B cell (primary cell): ENCODE results near the gene TPRN. TPM values are rescaled to one million over a fixed set of nuclear protein-coding genes. Genes with fewer than 3 reads are reported as not detected.

Experiments used
- ATAC-seq: fragments of 200-7000 bp; cut with Tn5 transposase; one replicate; pipeline ENCODE4 v1.10.0; 2021; ENCODE audit warnings: low read depth, mild to moderate bottlenecking, moderate number of reproducible peaks, moderate library complexity
- CTCF ChIA-PET: fragments of 350-600 bp; sonication (Branson Sonifier 250); formaldehyde crosslinking; loops from one replicate; lab custom pipeline; 2021; ENCODE audit warnings: antibody characterized with exemption, inconsistent platforms; lab: Charles Lee
- POLR2A ChIA-PET: fragments of 350-600 bp; sonication (Branson Sonifier 250); formaldehyde crosslinking; loops from one replicate; lab custom pipeline; 2021; ENCODE audit warnings: antibody characterized with exemption; lab: Charles Lee
- DNase-seq: peaks from one replicate; pipeline ENCODE4 v3.0.0; 2013
- H2AFZ ChIP-seq: 2 replicates; pipeline ENCODE4 v1.6.1; 2012; ENCODE audit warnings: mild to moderate bottlenecking, low read depth, low read length; ENCODE audit not compliant: insufficient read depth, poor library complexity, severe bottlenecking
- H3K27ac ChIP-seq, 2 donors: 1 replicate in 1 of 2; 2 replicates in 1 of 2; pipeline ENCODE4 v1.5.1; 2012 to 2013; ENCODE audit warnings: low read length in 2 of 2, mild to moderate bottlenecking in 2 of 2, moderate library complexity in 1 of 2
- H3K27me3 ChIP-seq, 4 experiments: fragments of 200-600 bp in 1 of 4; sonication (generic) in 1 of 4; replicated peaks in 1 of 4; 1 replicate in 2 of 4; 2 replicates in 2 of 4; pipeline versions ENCODE4 v1.6.1 to v1.7.0; 2013 to 2016; ENCODE audit warnings: low read length in 3 of 4, mild to moderate bottlenecking in 2 of 4, mixed read lengths in 1 of 4, moderate library complexity in 1 of 4; ENCODE audit not compliant: insufficient read depth in 4 of 4, control insufficient read depth in 3 of 4; ENCODE audit errors: control extremely low read depth in 1 of 4
- H3K36me3 ChIP-seq, 2 experiments: replicated peaks in 1 of 2; 1 replicate in 1 of 2; 2 replicates in 1 of 2; pipeline versions ENCODE4 v1.6.1 to v1.7.1; 2013; ENCODE audit warnings: low read length in 1 of 2; ENCODE audit not compliant: insufficient read depth in 2 of 2, control insufficient read depth in 1 of 2; ENCODE audit errors: control extremely low read depth in 1 of 2, extremely low read depth in 1 of 2
- H3K4me1 ChIP-seq, 2 donors: fragments of 200-600 bp in 1 of 2; sonication (generic) in 1 of 2; 1 replicate in 1 of 2; 2 replicates in 1 of 2; pipeline versions ENCODE4 v1.5.1 to v1.6.1; 2013 to 2017; ENCODE audit warnings: low read length in 2 of 2; ENCODE audit not compliant: control insufficient read depth in 2 of 2, insufficient read depth in 2 of 2
- H3K4me2 ChIP-seq: replicated peaks from 2 replicates; pipeline ENCODE3; 2012; ENCODE audit warnings: mild to moderate bottlenecking, low read depth, low read length; ENCODE audit not compliant: poor library complexity, severe bottlenecking
- H3K4me3 ChIP-seq, 5 experiments: fragments of 200-600 bp in 1 of 5; sonication (generic) in 1 of 5; 1 replicate in 3 of 5; 2 replicates in 2 of 5; pipeline versions ENCODE4 v1.5.1 to v1.7.0; 2011 to 2016; ENCODE audit warnings: low read length in 4 of 5, mild to moderate bottlenecking in 4 of 5, low read depth in 2 of 5, control low read depth in 1 of 5, moderate library complexity in 1 of 5; ENCODE audit not compliant: insufficient read depth in 1 of 5; ENCODE audit errors: control extremely low read depth in 1 of 5, extremely low read depth in 1 of 5
- H3K79me2 ChIP-seq: fragments of 200-600 bp; sonication (generic); one replicate; pipeline ENCODE4 v1.6.0; 2016; ENCODE audit warnings: low read length; ENCODE audit not compliant: control insufficient read depth, insufficient read depth
- H3K9ac ChIP-seq: fragments of 200-600 bp; sonication (generic); 2 replicates; pipeline ENCODE4 v1.6.1; 2017; ENCODE audit warnings: mild to moderate bottlenecking, low read length, moderate library complexity
- H3K9me3 ChIP-seq, 3 donors: one replicate each; pipeline versions ENCODE4 v1.6.1 to v1.7.1; 2013; ENCODE audit warnings: low read length in 2 of 3; ENCODE audit not compliant: control insufficient read depth in 2 of 3, insufficient read depth in 1 of 3; ENCODE audit errors: control extremely low read depth in 1 of 3
- H4K20me1 ChIP-seq: 2 replicates; pipeline ENCODE4 v1.6.0; 2012; ENCODE audit warnings: mild to moderate bottlenecking, low read length; ENCODE audit not compliant: insufficient read depth, control insufficient read depth, poor library complexity, severe bottlenecking
- H3K27ac Mint-ChIP-seq: one replicate; pipeline ENCODE4 v1.8.0; 2021; ENCODE audit warnings: mixed read lengths
- H3K27me3 Mint-ChIP-seq: one replicate; pipeline ENCODE4 v1.8.0; 2021; ENCODE audit warnings: mixed read lengths
- H3K4me1 Mint-ChIP-seq: one replicate; pipeline ENCODE4 v1.8.0; 2021; ENCODE audit warnings: mixed read lengths
- H3K4me3 Mint-ChIP-seq: one replicate; pipeline ENCODE4 v1.8.0; 2021; ENCODE audit warnings: mixed read lengths
- H3K9me3 Mint-ChIP-seq: one replicate; pipeline ENCODE4 v1.8.0; 2022; ENCODE audit warnings: mixed read lengths; ENCODE audit not compliant: insufficient read depth
- CTCF ChIP-seq: fragments of 200-600 bp; IDR thresholded peaks from one replicate; pipeline ENCODE4 v1.8.0; 2022; ENCODE audit warnings: antibody characterized with exemption, mild to moderate bottlenecking
- EZH2 ChIP-seq: IDR thresholded peaks from 2 replicates; pipeline ENCODE4 v1.6.1; 2012; ENCODE audit warnings: borderline replicate concordance, low read depth, mild to moderate bottlenecking, moderate library complexity, low read length; ENCODE audit not compliant: insufficient read depth, poor library complexity, severe bottlenecking
- WGBS: methylation state at CpG from one replicate; pipeline ENCODE4 v1.1.5; 2013; ENCODE audit warnings: missing lambda C conversion rate; ENCODE audit not compliant: insufficient coverage; 5-methylcytosine and 5-hydroxymethylcytosine counted together
- intact Hi-C: fragments of 100-400 bp; cut with micrococcal nuclease; formaldehyde crosslinking; loops from one replicate; pipeline ENCODE4 v1.10.0; 2022
- polyA plus RNA-seq: library from polyadenylated mRNA; depleted of rRNA; stranded (reverse); fragments of >200 nt; gene quantifications from 2 replicates; pipeline ENCODE4 v1.2.3, GENCODE V29; 2012
- total RNA-seq, 2 donors: library from RNA; stranded (reverse); fragments of 120-200 nt in 1 of 2; gene quantifications; 1 replicate in 1 of 2; 2 replicates in 1 of 2; pipeline versions ENCODE4 v1.2.3 to v1.2.4, GENCODE V29; 2013 to 2022

Gene TPRN
- total and polyA plus RNA-seq, 2 donors (not counting 1 experiment from before 2014, with no cell fraction given): 5.7 to 16.3 TPM

GRCh38 chr9:137145731-137146526 lies 54.6 kb downstream of the TPRN start:
- H3K9me3 Mint-ChIP-seq: no peaks in the 10 kb centered on the region
- peaks cover 0 to 6% of the 10 kb centered on the region in 2 donors for H3K4me1 ChIP-seq
- H3K36me3 ChIP-seq: no peaks in the 10 kb centered on the region
- no peaks in the 10 kb centered on the region for H3K79me2 ChIP-seq
- TF ChIP-seq EZH2: no peak
- TF ChIP-seq CTCF: no peak
- WGBS: 64% methylated on average over 48 of the region's 49 CpGs
- no peak overlapping the region for H3K4me3 ChIP-seq
- peaks cover 3% of the 10 kb centered on the region for H3K4me1 Mint-ChIP-seq
- no peak overlapping the region for H3K4me2 ChIP-seq
- ATAC-seq: no peak
- ChIA-PET POLR2A (interaction anchor here (0.6 kb wide), 1 partner anchor 8 kb away, joined by 5 read pairs; no protein-coding TSS in a partner anchor), CTCF (no interaction called here)
- no peak overlapping the region for H3K4me3 Mint-ChIP-seq
- H3K9ac ChIP-seq: no peak overlapping the region
- H3K27ac ChIP-seq: no peak overlapping the region
- no peak for DNase-seq
- peaks cover 0 to 44% (median 7%) of the 10 kb centered on the region in 4 experiments for H3K27me3 ChIP-seq
- no peak overlapping the region for H3K27ac Mint-ChIP-seq
- no peak overlapping the region for H2AFZ ChIP-seq
- no peaks in the 10 kb centered on the region for H4K20me1 ChIP-seq
- peaks cover 0 to 22% (median 0%) of the 10 kb centered on the region in 3 donors for H3K9me3 ChIP-seq
- peaks cover 31% of the 10 kb centered on the region for H3K27me3 Mint-ChIP-seq
- intact Hi-C loops: no loop called here

- 46% methylated on average over 4 of the region's 4 CpGs for WGBS
Measured at GRCh38 chr9:137143459-137143858, 57.1 kb downstream of the TPRN start.

More at GRCh38 chr9:137143459-137143858, 57.1 kb downstream of the TPRN start:
- no peak for TF ChIP-seq CTCF
- TF ChIP-seq EZH2: no peak
- Mint-ChIP-seq H3K27me3 (peaks cover 41% of the 10 kb centered on the region), H3K9me3 (no peaks in the 10 kb centered on the region), H3K4me3 (no peak overlapping the region), H3K4me1 (no peaks in the 10 kb centered on the region), H3K27ac (no peak overlapping the region)
- ATAC-seq (no peak), DNase-seq (no peak)
- H3K4me3 ChIP-seq: no peak overlapping the region
- H3K9ac ChIP-seq: no peak overlapping the region
- POLR2A ChIA-PET: no interaction called here
- CTCF ChIA-PET: no interaction called here
- H4K20me1 ChIP-seq: no peaks in the 10 kb centered on the region
- no peak overlapping the region for H3K27ac ChIP-seq
- H3K36me3 ChIP-seq: no peaks in the 10 kb centered on the region
- H3K4me2 ChIP-seq: no peak overlapping the region
- peaks cover 0 to 25% (median 0%) of the 10 kb centered on the region in 3 donors for H3K9me3 ChIP-seq
- peaks cover 3 to 6% of the 10 kb centered on the region in 2 donors for H3K4me1 ChIP-seq
- intact Hi-C loops: no loop called here
- no peak overlapping the region for H2AFZ ChIP-seq
- no peaks in the 10 kb centered on the region for H3K79me2 ChIP-seq
- H3K27me3 ChIP-seq: peaks cover 0 to 64% (median 21%) of the 10 kb centered on the region in 4 experiments
